ENCODE measurements around the gene CRYGN. TPM values are rescaled to one million over a fixed set of nuclear protein-coding genes. Genes with fewer than 3 reads are reported as not detected.

The CRYGN gene
- total RNA-seq, 2 donors from 2014 or later: 0.99 TPM; not detected in 1

DNA sequence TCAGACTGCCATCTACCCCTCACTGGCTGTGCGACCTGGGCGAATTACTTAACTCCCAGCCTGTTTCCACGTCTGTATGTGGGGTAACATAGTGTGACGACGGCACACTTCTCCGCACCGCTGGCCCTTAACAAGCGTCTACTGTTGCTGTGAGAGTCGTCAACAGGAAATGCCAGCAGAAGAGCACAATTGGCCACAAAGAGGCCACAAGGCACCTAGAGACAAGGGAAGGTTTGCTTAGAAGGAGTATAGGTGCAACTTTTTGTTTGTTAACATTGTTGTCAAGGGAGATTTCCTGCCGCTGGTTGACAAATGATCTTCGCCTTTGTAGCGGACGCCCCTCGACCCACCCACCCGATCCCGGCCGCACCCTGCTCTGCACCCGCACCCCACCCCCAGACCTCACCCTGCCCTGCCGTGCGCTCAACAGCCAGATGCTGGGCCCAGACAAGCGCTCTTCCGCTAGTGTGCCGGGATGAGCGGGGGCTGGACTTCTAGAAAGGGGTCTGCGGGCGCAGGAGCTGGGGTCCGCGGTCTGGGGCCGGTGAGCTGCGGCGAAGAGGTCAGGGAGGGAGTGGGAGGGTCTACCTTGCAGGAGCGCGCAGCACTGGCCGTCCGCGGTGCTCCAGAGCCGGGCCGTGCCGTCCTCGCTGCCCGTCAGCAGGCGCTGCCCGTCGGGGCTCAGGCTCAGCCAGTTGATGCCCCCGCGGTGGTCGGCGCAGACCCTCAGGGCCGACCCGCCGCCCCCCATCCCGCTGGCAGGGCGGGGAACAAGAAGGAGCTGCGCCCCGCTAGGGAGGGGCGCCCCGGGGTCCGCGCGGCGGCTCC, 30.9 kb downstream of the CRYGN start:
- H3K27ac Mint-ChIP-seq: peak overlapping the region; percentile 98
- peaks cover 5% of the 10 kb centered on the region for H3K36me3 Mint-ChIP-seq (ENCODE audit: low read depth)
- ATAC-seq (peak; percentile 88), DNase-seq (peak; percentile 61 to 79 (median 73))
- H3K4me1 Mint-ChIP-seq: peaks cover 30% of the 10 kb centered on the region
- H3K27me3 Mint-ChIP-seq: peaks cover 6% of the 10 kb centered on the region
- peaks cover 6% of the 10 kb centered on the region for H3K9me3 ChIP-seq (ENCODE audit: control insufficient read depth, low read length, poor library complexity, severe bottlenecking)
- H3K4me3 Mint-ChIP-seq: peak overlapping the region; percentile 87

DNA sequence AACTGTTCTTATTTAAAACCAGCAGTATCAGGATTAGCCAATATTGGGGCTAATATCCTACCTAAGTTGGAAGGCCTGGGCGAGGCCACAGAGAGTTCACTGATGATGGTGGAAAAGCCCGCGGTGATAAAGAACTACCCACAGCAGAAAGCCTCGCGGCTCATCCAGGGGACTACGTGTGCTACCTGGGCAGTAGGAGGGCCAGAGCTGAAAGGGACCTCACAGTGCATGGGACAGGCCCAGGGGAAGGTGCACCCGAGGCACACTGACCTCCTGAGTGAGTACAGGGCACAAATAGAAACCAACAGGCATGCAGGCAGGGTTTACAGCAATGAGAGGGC, 31.5 kb downstream of the CRYGN start:
- H3K4me3 Mint-ChIP-seq: peak overlapping the region; percentile 87
- peaks cover 35% of the 10 kb centered on the region for H3K4me1 Mint-ChIP-seq
- peaks cover 6% of the 10 kb centered on the region for H3K9me3 ChIP-seq (ENCODE audit: control insufficient read depth, low read length, poor library complexity, severe bottlenecking)
- ATAC-seq (no peak), DNase-seq (no peak)
- H3K27me3 Mint-ChIP-seq: peaks cover 6% of the 10 kb centered on the region
- H3K27ac Mint-ChIP-seq: peak overlapping the region; percentile 98
- H3K36me3 Mint-ChIP-seq (ENCODE audit: low read depth): peaks cover 5% of the 10 kb centered on the region

DNA sequence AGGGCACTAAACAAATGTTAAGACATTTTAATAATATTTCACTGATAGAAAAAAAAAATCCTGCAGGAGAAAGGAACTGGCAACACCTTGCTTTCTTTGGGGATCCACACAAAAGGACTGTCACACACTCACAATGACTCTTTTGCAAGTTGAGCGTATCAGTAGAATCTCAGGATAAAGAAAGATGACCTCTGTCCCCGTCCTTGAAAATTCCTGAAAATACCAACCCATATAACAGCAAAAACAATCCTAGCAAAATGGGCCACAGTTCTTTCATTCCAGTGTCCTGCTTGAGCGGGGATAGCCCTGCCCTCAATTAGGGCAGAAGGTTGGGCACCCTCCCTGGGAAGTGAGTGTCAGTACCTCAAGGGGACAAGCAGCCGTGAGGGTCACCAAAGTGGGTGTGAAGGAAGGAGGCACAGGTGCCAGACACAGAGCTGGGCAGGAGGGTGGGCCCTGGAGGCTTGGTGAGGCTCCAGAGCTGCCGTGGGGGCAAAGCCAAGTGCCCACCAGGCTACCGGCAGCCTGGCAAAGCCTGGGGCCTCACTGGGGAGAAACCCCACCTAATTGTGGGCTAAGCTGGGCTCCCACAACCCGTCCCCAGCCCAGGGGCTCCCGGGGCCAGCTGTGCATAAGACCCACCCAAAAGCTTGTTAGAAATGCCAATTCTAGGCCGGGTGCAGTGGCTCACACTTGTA, 32.9 kb downstream of the CRYGN start:
- DNase-seq (no peak), ATAC-seq (no peak)
- Mint-ChIP-seq H3K27me3 (peaks cover 6% of the 10 kb centered on the region), H3K4me3 (peak overlapping the region; percentile 49), H3K4me1 (peaks cover 34% of the 10 kb centered on the region), H3K27ac (peak overlapping the region; percentile 98), H3K36me3 (ENCODE audit: low read depth) (peaks cover 5% of the 10 kb centered on the region)
- no peaks in the 10 kb centered on the region for H3K9me3 ChIP-seq (ENCODE audit: control insufficient read depth, low read length, poor library complexity, severe bottlenecking)

DNA sequence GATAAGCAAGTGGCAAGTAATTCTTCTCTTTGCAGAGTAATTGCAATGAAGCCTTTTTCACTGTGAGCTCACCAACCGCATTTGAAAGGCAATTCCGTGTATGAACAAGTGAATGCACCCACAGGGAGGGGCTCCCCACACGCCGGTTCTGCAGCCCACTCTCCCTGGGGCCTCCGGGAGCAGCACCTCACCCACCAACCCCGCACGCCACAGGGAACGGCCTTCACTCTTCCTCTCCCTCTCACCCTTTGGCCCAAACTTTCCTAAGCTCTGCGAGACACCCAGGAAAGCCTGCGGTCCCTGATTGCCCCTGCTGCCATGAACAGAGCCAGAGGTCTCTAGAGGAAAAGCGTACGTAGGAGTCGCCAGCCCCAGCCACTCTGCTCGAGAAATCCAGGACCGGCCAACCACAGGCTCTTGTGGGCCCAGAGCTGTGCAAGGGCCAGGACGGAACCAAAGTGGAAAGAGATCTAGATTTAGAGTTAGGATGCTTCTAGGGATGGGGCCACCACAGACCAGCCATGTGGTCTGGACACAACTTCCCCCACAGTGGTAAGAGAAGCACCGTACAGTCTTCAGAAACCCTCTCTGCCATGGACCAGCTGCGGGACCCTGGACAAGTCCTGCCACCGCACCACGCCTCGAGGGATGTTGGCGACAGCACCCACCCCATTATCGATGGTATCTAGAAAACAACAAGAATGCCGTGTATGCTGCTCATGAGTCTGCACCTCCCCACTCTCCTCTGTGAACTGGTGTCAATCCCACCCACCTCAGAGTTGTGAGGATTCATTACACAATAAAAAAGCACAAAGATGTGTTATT, 33.7 kb downstream of the CRYGN start:
- H3K27me3 Mint-ChIP-seq: peaks cover 6% of the 10 kb centered on the region
- peak overlapping the region; percentile 98 for H3K27ac Mint-ChIP-seq
- DNase-seq: no peak
- ATAC-seq: no peak
- peaks cover 31% of the 10 kb centered on the region for H3K4me1 Mint-ChIP-seq
- H3K4me3 Mint-ChIP-seq: no peak overlapping the region
- no peaks in the 10 kb centered on the region for H3K9me3 ChIP-seq (ENCODE audit: control insufficient read depth, low read length, poor library complexity, severe bottlenecking)
- H3K36me3 Mint-ChIP-seq (ENCODE audit: low read depth): peaks cover 5% of the 10 kb centered on the region

DNA sequence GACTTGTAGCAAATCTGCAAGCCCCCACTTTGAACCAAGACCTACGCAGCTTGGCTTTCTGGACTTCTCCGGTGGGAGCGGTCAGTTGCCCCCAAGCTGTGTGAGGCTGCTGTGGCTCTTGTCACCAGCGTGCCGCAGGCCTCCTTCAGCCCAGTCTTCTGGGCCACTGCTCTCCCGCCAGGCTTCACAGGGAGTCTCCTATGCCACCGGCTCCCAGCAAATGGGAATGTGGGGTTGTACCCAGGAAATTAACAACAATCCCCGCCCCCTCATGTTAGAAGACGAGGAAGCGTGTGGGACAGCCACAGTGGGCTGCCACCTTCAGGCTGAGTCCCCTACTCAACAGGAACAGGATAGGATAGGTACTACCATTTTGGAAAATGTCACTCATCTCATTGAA, 34.4 kb downstream of the CRYGN start:
- peaks cover 29% of the 10 kb centered on the region for H3K4me1 Mint-ChIP-seq
- ATAC-seq: no peak
- peaks cover 3% of the 10 kb centered on the region for H3K36me3 Mint-ChIP-seq (ENCODE audit: low read depth)
- H3K9me3 ChIP-seq (ENCODE audit: control insufficient read depth, low read length, poor library complexity, severe bottlenecking): no peaks in the 10 kb centered on the region
- H3K27ac Mint-ChIP-seq: peak overlapping the region; percentile 98
- H3K27me3 Mint-ChIP-seq: peaks cover 1% of the 10 kb centered on the region
- no peak overlapping the region for H3K4me3 Mint-ChIP-seq
- no peak for DNase-seq

DNA sequence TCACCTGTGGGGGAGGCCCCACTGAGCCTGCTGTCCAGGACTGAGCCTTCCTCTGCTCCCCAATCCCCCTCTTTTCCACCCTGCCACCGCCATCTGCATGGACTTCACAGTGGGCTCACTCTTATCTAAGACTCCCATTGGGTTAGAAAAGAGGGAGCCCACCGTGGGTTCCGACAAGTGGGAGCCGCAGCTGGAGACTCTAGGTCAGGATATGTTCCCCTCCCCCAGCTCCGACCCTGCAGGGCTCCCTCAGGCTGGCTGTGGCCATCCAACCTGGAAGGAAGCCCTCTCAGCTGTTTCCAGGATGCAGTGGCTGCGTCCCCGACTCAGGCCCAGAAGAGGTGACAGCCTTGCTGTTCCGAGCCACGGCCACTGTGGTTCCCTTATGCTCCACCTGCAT, 34.9 kb downstream of the CRYGN start:
- Mint-ChIP-seq H3K4me3 (no peak overlapping the region), H3K27ac (peak overlapping the region; percentile 98), H3K4me1 (peaks cover 27% of the 10 kb centered on the region), H3K27me3 (no peaks in the 10 kb centered on the region), H3K36me3 (ENCODE audit: low read depth) (no peaks in the 10 kb centered on the region)
- DNase-seq: no peak
- no peaks in the 10 kb centered on the region for H3K9me3 ChIP-seq (ENCODE audit: control insufficient read depth, low read length, poor library complexity, severe bottlenecking)
- no peak for ATAC-seq

DNA sequence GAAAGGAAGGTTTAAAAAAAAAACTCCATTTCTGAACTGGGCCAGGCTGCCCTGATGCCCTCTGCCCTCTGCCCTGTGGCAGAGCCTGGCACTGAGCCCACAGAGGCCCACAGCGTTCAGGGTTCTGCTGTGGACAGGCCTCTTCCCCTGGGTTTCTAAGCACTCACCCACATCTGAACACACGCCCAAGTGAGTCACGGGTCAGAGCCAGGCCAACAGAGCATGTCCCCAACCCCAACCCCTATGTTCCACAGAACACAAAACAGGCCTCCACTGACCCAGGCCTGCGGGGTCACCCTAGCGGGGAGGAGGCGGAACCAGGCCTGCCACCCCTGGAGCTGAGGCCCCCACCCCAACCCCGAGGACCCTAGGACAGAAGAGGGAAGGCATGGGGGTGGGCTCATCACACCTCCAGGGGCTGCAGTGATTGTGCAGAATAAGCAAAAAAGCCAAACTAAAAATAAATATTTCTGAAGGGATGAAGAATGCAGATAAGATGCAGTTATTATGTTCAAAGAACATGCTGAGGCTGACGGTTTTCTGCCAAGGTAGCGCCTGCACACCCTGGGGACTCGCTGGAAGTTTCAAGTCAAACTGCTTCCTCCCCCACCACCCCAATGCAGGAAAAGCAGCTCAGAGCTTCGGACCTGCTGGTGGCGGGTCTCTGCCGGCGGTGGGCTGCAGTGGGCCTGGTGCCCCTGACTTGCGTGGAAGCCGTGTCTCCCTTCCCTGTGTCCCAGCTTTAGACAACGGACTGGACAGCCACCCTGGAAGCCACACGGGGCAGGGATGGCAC, 35.5 kb downstream of the CRYGN start:
- peaks cover 27% of the 10 kb centered on the region for H3K4me1 Mint-ChIP-seq
- H3K9me3 ChIP-seq (ENCODE audit: control insufficient read depth, low read length, poor library complexity, severe bottlenecking): no peaks in the 10 kb centered on the region
- no peaks in the 10 kb centered on the region for H3K36me3 Mint-ChIP-seq (ENCODE audit: low read depth)
- H3K27ac Mint-ChIP-seq: peak overlapping the region; percentile 98
- ATAC-seq (no peak), DNase-seq (no peak)
- H3K27me3 Mint-ChIP-seq: no peaks in the 10 kb centered on the region
- H3K4me3 Mint-ChIP-seq: peak overlapping the region; percentile 49

DNA sequence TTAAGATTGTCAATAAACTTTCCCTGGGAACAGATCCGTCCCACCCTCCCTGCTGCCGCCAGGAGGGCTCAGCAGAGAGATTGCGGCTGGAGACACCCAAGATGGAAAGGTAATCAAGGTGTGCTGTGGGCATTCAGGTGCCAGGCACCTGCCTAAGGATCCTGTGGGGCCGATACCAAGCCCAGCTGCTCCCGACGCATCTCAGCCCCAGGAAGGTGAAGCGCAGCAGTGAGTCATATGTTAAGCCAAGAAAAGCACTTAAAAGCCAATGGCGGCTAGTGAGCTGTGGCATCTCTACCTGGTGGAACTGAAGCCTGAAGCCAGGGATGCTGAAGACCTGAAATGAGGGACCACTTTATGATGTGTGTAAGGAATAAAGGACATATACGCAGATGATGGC, 36.2 kb downstream of the CRYGN start:
- peak overlapping the region; percentile 98 for H3K27ac Mint-ChIP-seq

DNA sequence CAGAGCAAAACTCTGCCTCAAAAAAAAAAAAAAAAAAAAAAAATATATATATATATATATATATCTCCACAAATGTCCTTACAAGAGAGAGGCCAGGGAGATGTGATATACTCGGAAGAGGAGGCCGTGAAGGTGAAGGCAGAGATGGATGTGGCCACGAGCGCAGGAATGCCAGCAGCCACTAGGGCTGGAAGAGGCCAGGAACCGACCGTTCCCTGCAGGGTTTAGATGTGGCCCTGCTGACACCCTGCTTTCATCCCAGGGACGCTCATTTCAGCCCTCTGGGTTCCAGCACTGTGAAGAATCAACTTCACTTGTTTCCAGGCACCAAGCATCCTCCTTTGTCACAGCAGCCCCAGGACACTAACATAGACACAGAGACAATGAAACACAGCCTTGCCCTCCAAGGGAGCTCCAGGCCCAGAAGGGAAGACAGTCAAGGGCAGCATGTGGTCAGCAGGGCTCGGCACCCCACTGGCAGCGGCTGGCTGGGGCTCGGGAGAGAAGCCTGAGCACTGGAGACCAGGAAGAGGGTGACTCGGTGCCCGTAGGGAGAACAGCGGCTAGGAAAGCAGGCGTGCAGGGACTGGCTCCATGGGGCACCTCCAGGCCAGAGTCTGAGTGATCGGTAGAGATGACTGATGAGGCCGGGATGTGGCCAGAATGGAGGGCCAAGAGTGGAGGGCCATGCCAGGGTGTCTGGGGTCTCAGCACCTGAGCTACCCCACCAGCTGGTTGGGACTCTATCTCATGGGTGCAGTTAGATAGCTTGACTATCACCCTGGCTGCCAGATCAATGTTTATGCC, 37.7 kb downstream of the CRYGN start:
- Mint-ChIP-seq H3K4me1 (peaks cover 29% of the 10 kb centered on the region), H3K27me3 (no peaks in the 10 kb centered on the region), H3K36me3 (ENCODE audit: low read depth) (no peaks in the 10 kb centered on the region), H3K27ac (peak overlapping the region; percentile 98), H3K4me3 (no peak overlapping the region)
- DNase-seq (no peak), ATAC-seq (no peak)
- no peaks in the 10 kb centered on the region for H3K9me3 ChIP-seq (ENCODE audit: control insufficient read depth, low read length, poor library complexity, severe bottlenecking)

More for the DNA sequence above, 36.2 kb downstream of the CRYGN start:
- H3K4me3 Mint-ChIP-seq: peak overlapping the region; percentile 5
- no peaks in the 10 kb centered on the region for H3K9me3 ChIP-seq (ENCODE audit: control insufficient read depth, low read length, poor library complexity, severe bottlenecking)
- ATAC-seq: no peak
- DNase-seq: no peak
- no peaks in the 10 kb centered on the region for H3K36me3 Mint-ChIP-seq (ENCODE audit: low read depth)
- H3K4me1 Mint-ChIP-seq: peaks cover 25% of the 10 kb centered on the region
- H3K27me3 Mint-ChIP-seq: no peaks in the 10 kb centered on the region

DNA sequence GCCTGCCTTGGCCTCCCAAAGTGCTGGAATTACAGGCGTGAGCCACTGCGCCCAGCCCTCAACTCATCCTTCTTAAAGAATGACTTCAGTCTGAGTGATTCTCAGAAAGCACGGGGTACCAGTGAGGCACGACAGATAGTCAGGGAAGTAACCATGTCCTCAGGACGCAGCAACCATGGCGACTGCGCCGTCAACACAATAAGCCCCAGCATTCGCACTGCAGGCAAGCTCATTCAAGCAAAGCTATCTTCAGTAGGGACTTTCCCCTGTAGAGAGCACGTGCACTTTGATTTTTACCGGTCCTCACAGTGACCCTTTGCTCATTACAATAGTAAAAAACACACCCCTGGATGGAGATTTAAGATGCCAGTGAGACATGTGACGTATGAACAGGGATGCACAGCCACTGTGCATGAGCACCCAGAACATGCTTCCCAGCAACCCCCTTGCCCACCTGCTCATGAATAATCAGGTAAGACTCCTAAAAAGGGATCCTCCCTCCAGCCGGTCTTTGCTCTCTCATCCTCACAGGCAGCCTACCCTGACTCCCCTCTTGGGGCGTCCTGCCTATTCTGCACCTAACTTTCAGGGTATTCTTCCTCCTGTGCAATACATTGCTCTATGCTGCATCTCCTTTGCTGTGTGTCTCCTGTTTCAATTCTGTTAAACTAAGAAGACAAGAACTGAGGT, 39.2 kb downstream of the CRYGN start:
- Mint-ChIP-seq H3K27me3 (no peaks in the 10 kb centered on the region), H3K4me3 (peak overlapping the region; percentile 31), H3K36me3 (ENCODE audit: low read depth) (no peaks in the 10 kb centered on the region), H3K4me1 (peaks cover 26% of the 10 kb centered on the region), H3K27ac (peak overlapping the region; percentile 89)
- peak in 1 of 3 donors; percentile 37 for DNase-seq
- peak; percentile 77 for ATAC-seq
- H3K9me3 ChIP-seq (ENCODE audit: control insufficient read depth, low read length, poor library complexity, severe bottlenecking): no peaks in the 10 kb centered on the region

DNA sequence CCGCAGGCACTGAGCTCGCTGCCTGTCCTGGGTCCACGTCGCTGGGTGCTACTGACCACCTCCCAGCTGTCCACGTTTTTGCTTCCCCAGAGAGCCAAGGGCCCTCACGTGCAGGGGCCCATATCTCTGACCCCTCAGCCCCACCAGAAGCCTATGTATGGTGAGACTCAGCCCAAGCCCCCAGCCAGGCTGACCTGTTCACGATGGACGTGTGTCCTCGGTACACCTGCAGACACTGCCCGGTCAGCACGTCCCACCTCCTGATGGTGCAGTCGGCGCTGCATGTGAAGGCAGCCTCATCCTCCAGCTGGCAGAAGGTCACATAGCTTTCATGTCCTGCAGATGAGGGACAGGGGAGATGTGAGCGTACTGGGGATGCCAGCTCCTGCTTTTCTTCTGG, 40.0 kb downstream of the CRYGN start:
- peaks cover 26% of the 10 kb centered on the region for H3K4me1 Mint-ChIP-seq
- H3K36me3 Mint-ChIP-seq (ENCODE audit: low read depth): no peaks in the 10 kb centered on the region
- no peak for ATAC-seq
- no peaks in the 10 kb centered on the region for H3K27me3 Mint-ChIP-seq
- H3K27ac Mint-ChIP-seq: peak overlapping the region; percentile 89
- no peaks in the 10 kb centered on the region for H3K9me3 ChIP-seq (ENCODE audit: control insufficient read depth, low read length, poor library complexity, severe bottlenecking)
- no peak overlapping the region for H3K4me3 Mint-ChIP-seq
- DNase-seq: no peak

DNA sequence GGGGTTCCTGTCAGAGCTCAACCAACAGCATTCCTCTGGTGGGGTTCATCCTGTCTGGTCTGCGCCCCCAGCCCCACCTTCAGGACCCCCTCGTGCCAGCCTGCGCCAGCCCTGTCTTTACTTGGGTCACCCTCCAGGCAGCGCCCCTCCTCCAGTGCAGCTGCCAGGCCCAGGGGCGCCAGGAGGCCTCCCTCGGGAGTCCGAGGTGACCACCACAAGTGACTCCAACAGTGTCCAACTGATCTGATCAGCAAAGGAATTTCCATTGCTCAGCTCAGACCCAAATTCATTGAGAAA, 40.7 kb downstream of the CRYGN start:
- no peaks in the 10 kb centered on the region for H3K27me3 Mint-ChIP-seq
- DNase-seq (no peak), ATAC-seq (no peak)
- no peaks in the 10 kb centered on the region for H3K9me3 ChIP-seq (ENCODE audit: control insufficient read depth, low read length, poor library complexity, severe bottlenecking)
- no peak overlapping the region for H3K27ac Mint-ChIP-seq
- H3K4me3 Mint-ChIP-seq: no peak overlapping the region
- H3K4me1 Mint-ChIP-seq: peaks cover 25% of the 10 kb centered on the region
- H3K36me3 Mint-ChIP-seq (ENCODE audit: low read depth): no peaks in the 10 kb centered on the region
